CD4-positive, alpha-beta T cell treated with Interleukin-17A for 1 hour (primary cell): ENCODE results near the gene MAPKBP1.

Experiments used
- DNase-seq: peaks from one replicate; pipeline ENCODE4 v3.0.0-alpha.2; 2020

Gene MAPKBP1

GRCh38 chr15:41806291-41807181, 32.3 kb downstream of the MAPKBP1 start:
- no peak for DNase-seq

- no peak for DNase-seq
Measured at GRCh38 chr15:41809121-41809520, 34.8 kb downstream of the MAPKBP1 start.

- DNase-seq, result no peak
Measured at GRCh38 chr15:41809526-41810220, 35.4 kb downstream of the MAPKBP1 start.

GRCh38 chr15:41810651-41811431, 36.6 kb downstream of the MAPKBP1 start:
- DNase-seq, result no peak

GRCh38 chr15:41811432-41812195, 37.3 kb downstream of the MAPKBP1 start:
- DNase-seq, result peak; percentile 80

- no peak for DNase-seq
Measured at GRCh38 chr15:41812820-41813375, 38.6 kb downstream of the MAPKBP1 start.

- DNase-seq, result no peak
Measured at GRCh38 chr15:41813426-41813825, 39.1 kb downstream of the MAPKBP1 start.

- DNase-seq, result no peak
Measured at GRCh38 chr15:41814534-41814933, 40.2 kb downstream of the MAPKBP1 start.

- no peak for DNase-seq
Measured at GRCh38 chr15:41816788-41817187, 42.5 kb downstream of the MAPKBP1 start.

- DNase-seq, result no peak
Measured at GRCh38 chr15:41817327-41817726, 43.0 kb downstream of the MAPKBP1 start.

GRCh38 chr15:41817781-41818180, 43.5 kb downstream of the MAPKBP1 start:
- DNase-seq, result no peak

- no peak for DNase-seq
Measured at GRCh38 chr15:41819455-41820050, 45.3 kb downstream of the MAPKBP1 start.

- no peak for DNase-seq
Measured at GRCh38 chr15:41820791-41821423, 46.6 kb downstream of the MAPKBP1 start.

- no peak for DNase-seq
Measured at GRCh38 chr15:41821831-41822230, 47.5 kb downstream of the MAPKBP1 start.

- no peak for DNase-seq
Measured at GRCh38 chr15:41822471-41822870, 48.2 kb downstream of the MAPKBP1 start.

- DNase-seq, result no peak
Measured at GRCh38 chr15:41822957-41823356, 48.7 kb downstream of the MAPKBP1 start.

GRCh38 chr15:41823502-41823901, 49.2 kb downstream of the MAPKBP1 start:
- DNase-seq, result no peak

- no peak for DNase-seq
Measured at GRCh38 chr15:41824062-41824745, 49.9 kb downstream of the MAPKBP1 start.

- DNase-seq, result no peak
Measured at GRCh38 chr15:41825145-41825544, 50.9 kb downstream of the MAPKBP1 start.
